ENCODE measurements around the gene NFIB. TPM values are rescaled to one million over a fixed set of nuclear protein-coding genes. Genes with fewer than 3 reads are reported as not detected.

NFIB gene
- total RNA-seq, 1 experiment from 2014 or later = 75.8 TPM

GRCh38 chr9:14215614-14216013, 98.3 kb downstream of the NFIB start:
- CTCF ChIA-PET = interaction anchor here (0.5 kb wide), 1 partner anchor 188 kb away, joined by 4 read pairs; no protein-coding TSS in a partner anchor
- BruUV-seq (replicated peaks) = no TSS peak
- intact Hi-C loops (cut with micrococcal nuclease; ENCODE audit: unreplicated experiment) = no loop called here

GRCh38 chr9:14214693-14215092, 99.2 kb downstream of the NFIB start:
- Mint-ChIP-seq H3K4me3 (ENCODE audit: low read depth, unreplicated experiment) (peak overlapping the region; percentile 20), H3K9me3 (ENCODE audit: low read depth, unreplicated experiment) (no peaks in the 10 kb centered on the region), H3K27ac (ENCODE audit: unreplicated experiment) (peak overlapping the region; percentile 77), H3K36me3 (ENCODE audit: insufficient read depth, unreplicated experiment) (peaks cover 8% of the 10 kb centered on the region), H3K27me3 (ENCODE audit: unreplicated experiment) (no peaks in the 10 kb centered on the region), H3K4me1 (ENCODE audit: low read depth, unreplicated experiment) (peaks cover 54% of the 10 kb centered on the region)
- no peak for DNase-seq
- intact Hi-C loops (cut with micrococcal nuclease; ENCODE audit: unreplicated experiment) = loop anchor here (5.0 kb wide), 2 partner anchors 93 to 117 kb away; no protein-coding TSS in a partner anchor
- TF ChIP-seq CTCF (IDR thresholded peaks at IDR 0.05; ENCODE audit: unreplicated experiment) = no peak
- BruUV-seq (replicated peaks) = no TSS peak
- CTCF ChIA-PET = interaction anchor here (0.5 kb wide), 1 partner anchor 57 kb away, joined by 3 read pairs; no protein-coding TSS in a partner anchor

More at GRCh38 chr9:14215614-14216013, 98.3 kb downstream of the NFIB start:
- Mint-ChIP-seq H3K27ac (ENCODE audit: unreplicated experiment) (peak overlapping the region; percentile 86), H3K9me3 (ENCODE audit: low read depth, unreplicated experiment) (no peaks in the 10 kb centered on the region), H3K4me3 (ENCODE audit: low read depth, unreplicated experiment) (no peak overlapping the region), H3K4me1 (ENCODE audit: low read depth, unreplicated experiment) (peaks cover 63% of the 10 kb centered on the region), H3K36me3 (ENCODE audit: insufficient read depth, unreplicated experiment) (peaks cover 12% of the 10 kb centered on the region), H3K27me3 (ENCODE audit: unreplicated experiment) (no peaks in the 10 kb centered on the region)
- no peak for TF ChIP-seq CTCF (IDR thresholded peaks at IDR 0.05; ENCODE audit: unreplicated experiment)
- DNase-seq = no peak

- peak overlapping the region; percentile 77 for H3K27ac Mint-ChIP-seq (ENCODE audit: unreplicated experiment)
- peak overlapping the region; percentile 20 for H3K4me3 Mint-ChIP-seq (ENCODE audit: low read depth, unreplicated experiment)
- H3K9me3 Mint-ChIP-seq (ENCODE audit: low read depth, unreplicated experiment) = no peaks in the 10 kb centered on the region
- no peak for TF ChIP-seq CTCF (IDR thresholded peaks at IDR 0.05; ENCODE audit: unreplicated experiment)
- intact Hi-C loops (cut with micrococcal nuclease; ENCODE audit: unreplicated experiment) = loop anchor here (5.0 kb wide), 2 partner anchors 93 to 117 kb away; no protein-coding TSS in a partner anchor
- BruUV-seq (replicated peaks) = no TSS peak
- CTCF ChIA-PET = interaction anchor here (0.5 kb wide), 1 partner anchor 56 kb away, joined by 3 read pairs; no protein-coding TSS in a partner anchor
- H3K4me1 Mint-ChIP-seq (ENCODE audit: low read depth, unreplicated experiment) = peaks cover 54% of the 10 kb centered on the region
- DNase-seq = no peak
- H3K27me3 Mint-ChIP-seq (ENCODE audit: unreplicated experiment) = no peaks in the 10 kb centered on the region
- peaks cover 13% of the 10 kb centered on the region for H3K36me3 Mint-ChIP-seq (ENCODE audit: insufficient read depth, unreplicated experiment)
These were observed 99.8 kb downstream of the NFIB start for GRCh38 chr9:14214065-14214684.

- BruUV-seq (replicated peaks) = no TSS peak
- H3K4me1 Mint-ChIP-seq (ENCODE audit: low read depth, unreplicated experiment) = peaks cover 53% of the 10 kb centered on the region
- peaks cover 13% of the 10 kb centered on the region for H3K36me3 Mint-ChIP-seq (ENCODE audit: insufficient read depth, unreplicated experiment)
- CTCF ChIA-PET = interaction anchor here (1.2 kb wide), 1 partner anchor 8 kb away, joined by 5 read pairs; no protein-coding TSS in a partner anchor
- H3K4me3 Mint-ChIP-seq (ENCODE audit: low read depth, unreplicated experiment) = peak overlapping the region; percentile 20
- H3K9me3 Mint-ChIP-seq (ENCODE audit: low read depth, unreplicated experiment) = no peaks in the 10 kb centered on the region
- H3K27me3 Mint-ChIP-seq (ENCODE audit: unreplicated experiment) = no peaks in the 10 kb centered on the region
- H3K27ac Mint-ChIP-seq (ENCODE audit: unreplicated experiment) = peak overlapping the region; percentile 77
- DNase-seq = no peak
- intact Hi-C loops (cut with micrococcal nuclease; ENCODE audit: unreplicated experiment) = loop anchor here (1.0 to 5.0 kb wide), 5 partner anchors 30 to 116 kb away; no protein-coding TSS in a partner anchor
- TF ChIP-seq CTCF (IDR thresholded peaks at IDR 0.05; ENCODE audit: unreplicated experiment) = no peak
These were observed 100.4 kb downstream of the NFIB start for GRCh38 chr9:14213504-14213903.

All from Calu3 (cell line).